K562 (cell line): ENCODE measurements around the gene FOXS1. TPM values are rescaled to one million over a fixed set of nuclear protein-coding genes. Genes with fewer than 3 reads are reported as not detected.

Experiments
- ATAC-seq: fragments of 200-7000 bp; cut with Tn5 transposase; 3 replicates; pipeline ENCODE4 v1.9.1; 2020; ENCODE audit warnings: moderate library complexity
- BruUV-seq: library from RNA; stranded (reverse); fragments of 400-500 nt; replicated peaks from 2 replicates; lab custom pipeline; 2021; lab: Mats Ljungman, UMichigan
- CTCF ChIA-PET: fragments of 300-600 bp; formaldehyde crosslinking; extraction: SDS; loops from one replicate; lab custom pipeline; 2021; ENCODE audit warnings: low intra/inter-chr PET ratio; lab: Yijun Ruan, JAX
- POLR2A ChIA-PET: fragments of 300-600, 350-650 bp; sonication (Branson Sonifier 250); formaldehyde crosslinking; extraction: SDS; loops from one replicate; lab custom pipeline; 2021; ENCODE audit warnings: antibody characterized with exemption, inconsistent platforms; lab: Yijun Ruan, JAX
- DNase-seq, 4 experiments: peaks; one replicate each; pipeline versions ENCODE4 v3.0.0 to v3.0.0-alpha.2; 2011 to 2018; ENCODE audit warnings: low spot score in 3 of 4, mixed read lengths in 3 of 4; ENCODE audit errors: extremely low read depth in 1 of 4
- FAIRE-seq: peaks from 2 replicates; lab custom pipeline; 2011; peaks lifted over from hg19 to GRCh38; lab: Jason Lieb, UNC
- H2AFZ ChIP-seq: 2 replicates; pipeline ENCODE4 v1.6.0; 2011; ENCODE audit warnings: low read depth, low read length, control low read depth, inconsistent platforms
- H3K27ac ChIP-seq: fragments of 200-600 bp; 3 replicates; pipeline ENCODE4 v1.8.0; 2011; ENCODE audit warnings: low read depth, mild to moderate bottlenecking, control low read depth, inconsistent platforms, low read length, moderate library complexity, mixed read lengths; ENCODE audit errors: extremely low read depth
- H3K27me3 ChIP-seq, 2 experiments: fragments of 300-600 bp in 1 of 2; 2 replicates in 1 of 2; 3 replicates in 1 of 2; pipeline versions ENCODE4 v1.6.0 to v1.8.0; 2011; ENCODE audit warnings: inconsistent platforms in 2 of 2, low read length in 2 of 2, mild to moderate bottlenecking in 1 of 2, mixed read lengths in 1 of 2, moderate library complexity in 1 of 2; ENCODE audit not compliant: control insufficient read depth in 2 of 2, insufficient read depth in 2 of 2
- H3K36me3 ChIP-seq: fragments of 300-600 bp; 3 replicates; pipeline ENCODE4 v1.8.0; 2011; ENCODE audit warnings: mild to moderate bottlenecking, low read length, inconsistent platforms; ENCODE audit not compliant: control insufficient read depth, insufficient read depth
- H3K4me1 ChIP-seq, 2 experiments: fragments of 200-600 bp in 1 of 2; replicated peaks in 1 of 2; 2 replicates in 1 of 2; 3 replicates in 1 of 2; pipeline versions ENCODE4 v1.5.1 to v1.8.0; 2011; ENCODE audit warnings: inconsistent platforms in 2 of 2, low read length in 2 of 2, mild to moderate bottlenecking in 1 of 2, mixed read lengths in 1 of 2, moderate library complexity in 1 of 2; ENCODE audit not compliant: control insufficient read depth in 2 of 2, insufficient read depth in 2 of 2
- H3K4me2 ChIP-seq: 2 replicates; pipeline ENCODE4 v1.6.1; 2011; ENCODE audit warnings: low read length, control low read depth, inconsistent platforms, mixed read lengths; ENCODE audit not compliant: insufficient read depth
- H3K4me3 ChIP-seq: fragments of 200-600 bp; sonication (generic), shearing (Covaris generic); 2 replicates; pipeline ENCODE4 v1.5.1; 2016; ENCODE audit warnings: control low read depth, inconsistent platforms
- H3K79me2 ChIP-seq: fragments of 200-600 bp; 3 replicates; pipeline ENCODE4 v1.8.0; 2011; ENCODE audit warnings: low read length, inconsistent platforms; ENCODE audit not compliant: control insufficient read depth, insufficient read depth
- H3K9ac ChIP-seq, 2 experiments: 2 replicates each; pipeline versions ENCODE4 v1.6.0 to v1.6.1; 2011; ENCODE audit warnings: low read depth in 2 of 2, low read length in 2 of 2, control low read depth in 1 of 2, inconsistent platforms in 1 of 2, mild to moderate bottlenecking in 1 of 2, mixed read lengths in 1 of 2; ENCODE audit not compliant: insufficient read depth in 1 of 2
- H3K9me1 ChIP-seq: one replicate; pipeline ENCODE4 v1.6.0; 2011; ENCODE audit warnings: inconsistent platforms, mild to moderate bottlenecking, low read length, moderate library complexity; ENCODE audit not compliant: control insufficient read depth, insufficient read depth
- H3K9me3 ChIP-seq: replicated peaks from 2 replicates; pipeline ENCODE4 v1.5.1; 2011; ENCODE audit warnings: low read depth, low read length, inconsistent platforms; ENCODE audit not compliant: control insufficient read depth, insufficient read depth
- H4K20me1 ChIP-seq: replicated peaks from 2 replicates; pipeline ENCODE4 v1.6.1; 2011; ENCODE audit warnings: low read length, inconsistent platforms, mixed read lengths; ENCODE audit not compliant: control insufficient read depth, insufficient read depth
- BRD4 ChIP-seq: fragments of 200-600 bp; sonication (generic); IDR thresholded peaks from 2 replicates; pipeline ENCODE4 v1.6.1; 2017; ENCODE audit warnings: inconsistent platforms
- CBFA2T3 ChIP-seq: fragments of 450-650 bp; IDR thresholded peaks from 2 replicates; pipeline ENCODE4 v1.6.1; 2017
- GTF2A2 ChIP-seq: IDR thresholded peaks from 2 replicates; pipeline ENCODE4 v1.6.1; 2016; ENCODE audit warnings: mild to moderate bottlenecking, missing genetic modification characterization, missing compliant biosample characterization
- MEIS2 ChIP-seq: fragments of 450-650 bp; IDR thresholded peaks from 2 replicates; pipeline ENCODE4 v1.6.1; 2014; ENCODE audit warnings: mild to moderate bottlenecking; ENCODE audit not compliant: partially characterized antibody
- SAP30 ChIP-seq: fragments of 200-600 bp; sonication (generic); IDR thresholded peaks from 2 replicates; pipeline ENCODE4 v1.6.1; 2012; ENCODE audit warnings: borderline replicate concordance, low read depth, mild to moderate bottlenecking, moderate library complexity, low read length, control low read depth, inconsistent platforms; ENCODE audit not compliant: insufficient read depth, poor library complexity, severe bottlenecking
- XRCC3 ChIP-seq: fragments of 450-650 bp; IDR thresholded peaks from 2 replicates; pipeline ENCODE4 v1.6.1; 2017; ENCODE audit warnings: mild to moderate bottlenecking, moderate library complexity
- ZFP36 ChIP-seq: fragments of 150-350 bp; IDR thresholded peaks from 2 replicates; pipeline ENCODE4 v1.6.1; 2018; ENCODE audit warnings: low read length, low read depth; ENCODE audit not compliant: partially characterized antibody
- ZNF23 ChIP-seq: fragments of 250-450 bp; sonication (Bioruptor Pico); IDR thresholded peaks from 2 replicates; pipeline ENCODE4 v1.4.0; 2020; ENCODE audit warnings: mild to moderate bottlenecking
- WGBS: fragments of 100-300 bp; shearing (Covaris generic); methylation state at CpG from one replicate; pipeline ENCODE4 v1.1.6; 2016; ENCODE audit warnings: low coverage, mixed read lengths; ENCODE audit not compliant: insufficient coverage; ENCODE audit errors: missing lambda C conversion rate; 5-methylcytosine and 5-hydroxymethylcytosine counted together
- in situ Hi-C: fragments of 300-500 bp; cut with MboI; formaldehyde crosslinking; loops from 4 replicates; pipeline ENCODE4 v1.15.0; 2018; ENCODE audit warnings: inconsistent platforms, mixed read lengths
- intact Hi-C: fragments of 100-400 bp; cut with micrococcal nuclease; formaldehyde crosslinking; loops from 2 replicates; pipeline ENCODE4 v1.14.2; 2022
- polyA plus RNA-seq, 8 experiments: library from polyadenylated mRNA; depleted of rRNA in 4 of 8; stranded (reverse) in 5 of 8; unstranded in 3 of 8; fragments of >200 nt; fragmentation: Nextera tagmentation in 2 of 8; fragmentation: Illumina TruSeq in 1 of 8; extraction: Ambion mirVana in 2 of 8; extraction: Trizol in 1 of 8; gene quantifications; 2 replicates each; pipeline versions ENCODE4 v1.2.1 to v1.2.3, GENCODE V29; 2011 to 2014; ENCODE audit warnings: inconsistent platforms in 1 of 8, missing spikeins in 1 of 8
- total RNA-seq, 7 experiments: library from RNA; depleted of rRNA in 6 of 7; stranded (reverse); fragments of >200 nt in 6 of 7; fragmentation: Illumina TruSeq in 2 of 7; extraction: Trizol in 2 of 7; gene quantifications; 2 replicates each; pipeline versions ENCODE4 v1.2.1 to v1.2.3, GENCODE V29; 2011 to 2021; ENCODE audit warnings: low replicate concordance in 1 of 7
- TF ChIP-seq, protein P1 (sequence below): sonication (generic); formaldehyde crosslinking; IDR thresholded peaks from 2 replicates; pipeline ENCODE4 v1.8.1; 2023; ENCODE audit warnings: mild to moderate bottlenecking, missing genetic modification reagents

The FOXS1 gene
- total and polyA plus RNA-seq, 9 of the 15 experiments (the other 6 are each of a cell fraction or from before 2014, with no cell fraction given), result not detected

DNA sequence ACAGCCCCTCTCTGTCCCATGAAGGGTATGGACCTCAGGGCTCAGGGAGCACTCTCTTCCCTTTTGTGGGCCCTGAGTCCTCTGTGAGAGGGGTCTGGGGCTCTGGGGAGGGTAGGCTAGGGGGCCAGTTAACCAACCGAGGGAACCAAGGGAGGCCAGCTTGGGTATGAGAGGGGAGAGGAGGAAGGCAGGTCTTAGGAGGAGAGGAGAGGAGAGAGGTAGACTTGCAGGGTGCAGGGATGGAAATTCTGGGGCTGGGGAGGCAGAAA is 24.2 kb upstream of the FOXS1 start:
- no peak for ATAC-seq
- Histone ChIP-seq H4K20me1 (peaks cover 12% of the 10 kb centered on the region), H3K27ac (no peak overlapping the region), H3K4me1 (peaks cover 0 to 11% of the 10 kb centered on the region in 2 experiments; a peak in 2 of 5 replicates), H3K9ac (peak overlapping the region in 1 of 2 experiments; percentile 77; a peak in 3 of 4 replicates), H2AFZ (no peak overlapping the region), H3K4me3 (no peak overlapping the region), H3K9me1 (no peaks in the 10 kb centered on the region), H3K36me3 (no peaks in the 10 kb centered on the region), H3K27me3 (peaks cover 45 to 63% of the 10 kb centered on the region in 2 experiments), H3K4me2 (0 out of 2 replicates have a peak overlapping the region, but pooled peaks have one; percentile 52), H3K79me2 (no peaks in the 10 kb centered on the region), H3K9me3 (no peaks in the 10 kb centered on the region)
- no peak for TF ChIP-seq BRD4
- TF ChIP-seq ZFP36, result no peak
- no peak for TF ChIP-seq MEIS2
- TF ChIP-seq SAP30, result no peak
- no peak for TF ChIP-seq GTF2A2
- TF ChIP-seq XRCC3, result no peak
- no peak for TF ChIP-seq ZNF23 (CRISPR knock-in tag)
- TF ChIP-seq CBFA2T3, result no peak
- TF ChIP-seq, protein P1, sequence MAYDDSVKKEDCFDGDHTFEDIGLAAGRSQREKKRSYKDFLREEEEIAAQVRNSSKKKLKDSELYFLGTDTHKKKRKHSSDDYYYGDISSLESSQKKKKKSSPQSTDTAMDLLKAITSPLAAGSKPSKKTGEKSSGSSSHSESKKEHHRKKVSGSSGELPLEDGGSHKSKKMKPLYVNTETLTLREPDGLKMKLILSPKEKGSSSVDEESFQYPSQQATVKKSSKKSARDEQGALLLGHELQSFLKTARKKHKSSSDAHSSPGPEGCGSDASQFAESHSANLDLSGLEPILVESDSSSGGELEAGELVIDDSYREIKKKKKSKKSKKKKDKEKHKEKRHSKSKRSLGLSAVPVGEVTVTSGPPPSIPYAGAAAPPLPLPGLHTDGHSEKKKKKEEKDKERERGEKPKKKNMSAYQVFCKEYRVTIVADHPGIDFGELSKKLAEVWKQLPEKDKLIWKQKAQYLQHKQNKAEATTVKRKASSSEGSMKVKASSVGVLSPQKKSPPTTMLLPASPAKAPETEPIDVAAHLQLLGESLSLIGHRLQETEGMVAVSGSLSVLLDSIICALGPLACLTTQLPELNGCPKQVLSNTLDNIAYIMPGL (CRISPR knock-in tag), result no peak
- no CpG with 5 or more reads among the region's 1 CpG for WGBS
- no peak for DNase-seq
- CTCF ChIA-PET, result no interaction called here
- POLR2A ChIA-PET, result no interaction called here
- intact Hi-C loops, result no loop called here
- no peak for FAIRE-seq
- BruUV-seq, result no TSS peak
- in situ Hi-C loops, result no loop called here
